ENCODE results near the gene COL19A1.

Gene COL19A1

DNA sequence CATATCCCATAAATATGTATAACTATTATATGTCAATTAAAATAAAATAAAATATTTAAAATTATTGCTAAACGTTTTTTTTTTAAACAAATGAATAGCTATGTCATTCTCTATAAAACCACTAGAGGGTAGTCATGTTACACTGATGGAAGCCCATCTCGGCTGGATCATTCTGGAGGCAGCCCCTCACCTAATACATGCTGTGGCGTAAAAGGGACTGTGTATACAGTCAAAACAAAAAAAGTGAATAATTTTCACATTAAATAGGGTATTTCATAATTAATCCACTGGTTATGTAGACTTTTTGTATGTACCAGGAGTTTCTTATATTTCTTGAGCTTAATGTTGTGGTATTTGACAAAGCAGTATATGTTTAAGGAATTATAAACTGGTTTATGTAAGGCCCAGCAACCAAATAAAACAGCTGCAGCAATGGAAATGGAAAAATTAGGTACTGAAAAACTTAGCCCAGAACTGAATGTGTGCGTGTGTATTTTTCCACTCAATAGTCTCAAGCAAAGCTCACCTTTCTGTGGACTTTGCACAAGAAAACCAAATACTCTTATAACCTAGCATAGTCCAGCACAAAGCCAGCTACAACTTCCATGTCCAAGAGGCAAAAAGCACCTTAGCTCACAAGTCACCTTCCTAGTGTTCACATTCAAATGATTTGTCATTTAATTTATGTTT lies 354.8 kb downstream of the COL19A1 start:
- Histone ChIP-seq H3K79me2 (ENCODE audit: low read length) (no peaks in the 10 kb centered on the region), H2AFZ (ENCODE audit: low read depth, low read length) (peak overlapping the region; percentile 41; the same call in 1 of the 2 replicates), H3K9me3 (ENCODE audit: insufficient read depth, low read length) (no peaks in the 10 kb centered on the region), H3K4me1 (ENCODE audit: low read length) (peaks cover 9% of the 10 kb centered on the region), H3K27me3 (ENCODE audit: low read depth, low read length) (peaks cover 4% of the 10 kb centered on the region; the same call in 1 of the 2 replicates), H3K4me2 (ENCODE audit: low read length) (peak overlapping the region; percentile 60), H3K27ac (ENCODE audit: low read length) (no peak overlapping the region), H3K9ac (ENCODE audit: low read length) (no peak overlapping the region), H3K4me3 (ENCODE audit: low read length) (peak overlapping the region; percentile 9), H4K20me1 (ENCODE audit: insufficient read depth, low read length) (no peaks in the 10 kb centered on the region), H3K36me3 (replicated peaks; ENCODE audit: low read depth, low read length) (no peaks in the 10 kb centered on the region)
- TF ChIP-seq, protein P1, sequence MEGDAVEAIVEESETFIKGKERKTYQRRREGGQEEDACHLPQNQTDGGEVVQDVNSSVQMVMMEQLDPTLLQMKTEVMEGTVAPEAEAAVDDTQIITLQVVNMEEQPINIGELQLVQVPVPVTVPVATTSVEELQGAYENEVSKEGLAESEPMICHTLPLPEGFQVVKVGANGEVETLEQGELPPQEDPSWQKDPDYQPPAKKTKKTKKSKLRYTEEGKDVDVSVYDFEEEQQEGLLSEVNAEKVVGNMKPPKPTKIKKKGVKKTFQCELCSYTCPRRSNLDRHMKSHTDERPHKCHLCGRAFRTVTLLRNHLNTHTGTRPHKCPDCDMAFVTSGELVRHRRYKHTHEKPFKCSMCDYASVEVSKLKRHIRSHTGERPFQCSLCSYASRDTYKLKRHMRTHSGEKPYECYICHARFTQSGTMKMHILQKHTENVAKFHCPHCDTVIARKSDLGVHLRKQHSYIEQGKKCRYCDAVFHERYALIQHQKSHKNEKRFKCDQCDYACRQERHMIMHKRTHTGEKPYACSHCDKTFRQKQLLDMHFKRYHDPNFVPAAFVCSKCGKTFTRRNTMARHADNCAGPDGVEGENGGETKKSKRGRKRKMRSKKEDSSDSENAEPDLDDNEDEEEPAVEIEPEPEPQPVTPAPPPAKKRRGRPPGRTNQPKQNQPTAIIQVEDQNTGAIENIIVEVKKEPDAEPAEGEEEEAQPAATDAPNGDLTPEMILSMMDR (IDR thresholded peaks at IDR 0.05; ENCODE audit: low read depth, low read length), result peak; percentile 70
- TF ChIP-seq EZH2phosphoT487 (IDR thresholded peaks at IDR 0.05; ENCODE audit: low read depth), result no peak

DNA sequence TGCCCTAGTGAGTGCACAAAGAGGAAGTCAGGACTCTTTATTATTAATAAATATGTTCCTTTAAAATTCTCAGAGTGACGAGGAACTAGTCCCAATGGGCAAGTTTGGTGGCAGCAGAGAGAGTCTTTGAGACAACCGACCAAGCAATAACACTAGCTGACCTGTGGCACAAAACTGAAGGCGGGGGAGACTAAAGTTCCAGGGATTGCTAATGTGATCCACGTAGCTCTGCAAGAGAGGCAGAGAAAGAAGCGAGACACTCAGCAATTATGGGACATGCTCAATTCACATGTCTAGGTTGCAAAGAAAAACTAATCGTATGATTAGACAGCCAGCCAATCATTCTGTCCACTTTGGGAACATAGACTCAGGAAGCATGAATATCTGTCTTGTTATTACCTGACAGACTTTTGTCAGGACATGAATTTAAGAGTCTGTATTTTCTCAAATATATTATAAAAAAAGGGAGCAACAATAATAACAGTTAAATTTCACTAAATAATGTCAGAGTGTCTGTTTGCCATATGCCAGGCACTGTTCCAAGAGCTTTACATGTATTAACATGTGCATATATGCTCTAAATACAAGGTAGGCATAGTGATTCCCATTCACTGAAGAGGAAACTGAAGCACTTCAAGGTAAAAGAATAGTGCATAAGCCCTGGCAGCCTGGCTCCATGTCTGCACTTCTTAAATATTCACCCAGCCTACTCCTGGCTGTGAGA lies 355.5 kb downstream of the COL19A1 start:
- TF ChIP-seq, protein P1 (IDR thresholded peaks at IDR 0.05; ENCODE audit: low read depth, low read length), result no peak
- no peaks in the 10 kb centered on the region for H3K36me3 ChIP-seq (replicated peaks; ENCODE audit: low read depth, low read length)
- no peak overlapping the region for H3K9ac ChIP-seq (ENCODE audit: low read length)
- peak overlapping the region; percentile 60 for H3K4me2 ChIP-seq (ENCODE audit: low read length)
- H4K20me1 ChIP-seq (ENCODE audit: insufficient read depth, low read length), result no peaks in the 10 kb centered on the region
- H3K4me3 ChIP-seq (ENCODE audit: low read length), result peak overlapping the region; percentile 9
- no peaks in the 10 kb centered on the region for H3K9me3 ChIP-seq (ENCODE audit: insufficient read depth, low read length)
- no peaks in the 10 kb centered on the region for H3K79me2 ChIP-seq (ENCODE audit: low read length)
- peaks cover 4% of the 10 kb centered on the region; the same call in 1 of the 2 replicates for H3K27me3 ChIP-seq (ENCODE audit: low read depth, low read length)
- H3K4me1 ChIP-seq (ENCODE audit: low read length), result peaks cover 9% of the 10 kb centered on the region
- no peak overlapping the region for H3K27ac ChIP-seq (ENCODE audit: low read length)
- peak overlapping the region; percentile 41; the same call in 1 of the 2 replicates for H2AFZ ChIP-seq (ENCODE audit: low read depth, low read length)

DNA sequence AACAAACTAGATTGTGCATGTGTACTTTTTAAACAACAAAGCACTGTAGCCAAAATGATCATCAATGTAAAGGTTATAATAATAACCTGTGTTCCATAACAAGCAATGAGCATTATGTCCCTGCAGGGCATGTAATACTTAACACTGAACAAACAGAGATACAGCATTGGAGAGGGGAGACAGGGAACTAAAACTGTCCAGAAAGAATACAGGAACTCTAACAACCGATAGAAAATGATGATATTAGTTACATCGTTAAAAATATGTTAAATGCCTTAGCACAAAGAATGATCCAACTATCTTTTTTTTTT lies 356.0 kb downstream of the COL19A1 start:
- no peak overlapping the region for H3K27ac ChIP-seq (ENCODE audit: low read length)
- H3K9me3 ChIP-seq (ENCODE audit: insufficient read depth, low read length), result no peaks in the 10 kb centered on the region
- H2AFZ ChIP-seq (ENCODE audit: low read depth, low read length), result no peak overlapping the region
- no peaks in the 10 kb centered on the region for H4K20me1 ChIP-seq (ENCODE audit: insufficient read depth, low read length)
- H3K79me2 ChIP-seq (ENCODE audit: low read length), result no peaks in the 10 kb centered on the region
- H3K36me3 ChIP-seq (replicated peaks; ENCODE audit: low read depth, low read length), result no peaks in the 10 kb centered on the region
- H3K4me1 ChIP-seq (ENCODE audit: low read length), result peaks cover 9% of the 10 kb centered on the region
- no peak overlapping the region for H3K4me3 ChIP-seq (ENCODE audit: low read length)
- H3K4me2 ChIP-seq (ENCODE audit: low read length), result no peak overlapping the region
- peaks cover 4% of the 10 kb centered on the region; the same call in 1 of the 2 replicates for H3K27me3 ChIP-seq (ENCODE audit: low read depth, low read length)
- TF ChIP-seq, protein P1 (IDR thresholded peaks at IDR 0.05; ENCODE audit: low read depth, low read length), result no peak
- no peak for TF ChIP-seq EZH2phosphoT487 (IDR thresholded peaks at IDR 0.05; ENCODE audit: low read depth)
- no peak overlapping the region for H3K9ac ChIP-seq (ENCODE audit: low read length)

DNA sequence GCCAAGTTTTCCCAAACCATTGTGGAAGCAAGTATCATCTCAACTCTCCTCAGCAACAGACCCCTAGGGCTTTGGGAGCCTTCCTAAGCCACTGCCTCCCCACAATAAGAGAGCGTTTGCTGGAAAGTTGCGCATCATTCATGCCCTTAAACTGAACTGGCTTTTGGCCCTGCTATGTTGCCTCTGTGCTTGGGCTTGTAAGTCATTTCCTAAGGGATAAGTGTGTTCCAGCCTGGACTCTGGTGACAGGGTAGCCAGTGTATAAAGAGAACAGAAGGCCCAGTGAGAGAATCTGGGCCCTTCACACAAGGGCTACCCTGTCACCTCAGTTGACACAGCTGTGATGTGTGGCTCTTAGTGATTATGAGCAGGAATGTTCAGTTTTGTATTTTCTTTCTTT lies 358.7 kb downstream of the COL19A1 start:
- no peak overlapping the region for H3K4me2 ChIP-seq (ENCODE audit: low read length)
- H3K36me3 ChIP-seq (replicated peaks; ENCODE audit: low read depth, low read length), result no peaks in the 10 kb centered on the region
- no peaks in the 10 kb centered on the region for H3K9me3 ChIP-seq (ENCODE audit: insufficient read depth, low read length)
- H3K4me1 ChIP-seq (ENCODE audit: low read length), result peaks cover 9% of the 10 kb centered on the region
- TF ChIP-seq EZH2phosphoT487 (IDR thresholded peaks at IDR 0.05; ENCODE audit: low read depth), result no peak
- TF ChIP-seq, protein P1 (IDR thresholded peaks at IDR 0.05; ENCODE audit: low read depth, low read length), result no peak
- no peaks in the 10 kb centered on the region for H3K27me3 ChIP-seq (ENCODE audit: low read depth, low read length)
- H3K79me2 ChIP-seq (ENCODE audit: low read length), result no peaks in the 10 kb centered on the region
- no peak overlapping the region for H3K4me3 ChIP-seq (ENCODE audit: low read length)
- H3K27ac ChIP-seq (ENCODE audit: low read length), result no peak overlapping the region
- no peak overlapping the region for H2AFZ ChIP-seq (ENCODE audit: low read depth, low read length)
- H4K20me1 ChIP-seq (ENCODE audit: insufficient read depth, low read length), result no peaks in the 10 kb centered on the region
- H3K9ac ChIP-seq (ENCODE audit: low read length), result no peak overlapping the region

Data from OCI-LY3 (cell line).